ENCODE measurements around the gene SPNS3.

The SPNS3 gene

GRCh38 chr17:4534928-4535666 lies 101.4 kb downstream of the SPNS3 start:
- TF ChIP-seq CTCF (IDR thresholded peaks at IDR 0.05; ENCODE audit: borderline replicate concordance, insufficient read depth, low read depth, low read length) = no peak
- no peak overlapping the region for H3K4me3 ChIP-seq (ENCODE audit: low read depth, low read length)

GRCh38 chr17:4535667-4536258 lies 102.0 kb downstream of the SPNS3 start:
- no peak for TF ChIP-seq CTCF (IDR thresholded peaks at IDR 0.05; ENCODE audit: borderline replicate concordance, insufficient read depth, low read depth, low read length)
- no peak overlapping the region for H3K4me3 ChIP-seq (ENCODE audit: low read depth, low read length)

GRCh38 chr17:4536259-4536741 lies 102.6 kb downstream of the SPNS3 start:
- H3K4me3 ChIP-seq (ENCODE audit: low read depth, low read length) = no peak overlapping the region
- TF ChIP-seq CTCF (IDR thresholded peaks at IDR 0.05; ENCODE audit: borderline replicate concordance, insufficient read depth, low read depth, low read length) = no peak

GRCh38 chr17:4536742-4537411 lies 103.1 kb downstream of the SPNS3 start:
- no peak for TF ChIP-seq CTCF (IDR thresholded peaks at IDR 0.05; ENCODE audit: borderline replicate concordance, insufficient read depth, low read depth, low read length)
- H3K4me3 ChIP-seq (ENCODE audit: low read depth, low read length) = no peak overlapping the region
